GM19240 (cell line): ENCODE measurements around the gene C5orf46.
"Not testable (repeated sequence)": the region's sequence is repeated elsewhere in the genome, so short reads cannot be mapped to it uniquely, and the experiment has no call there.

ENCODE experiments used
- DNase-seq: peaks from one replicate; pipeline ENCODE4 v3.0.0; 2011; ENCODE audit warnings: low spot score; ENCODE audit not compliant: insufficient read length

The C5orf46 gene

GRCh38 chr5:147906326-147907095 lies at the start of gene C5orf46:
TSS of gene C5orf46 (minus strand) at chr5:147906538. CDS start at chr5:147906501, 37 bp downstream.
- DNase-seq, result no peak

DNA sequence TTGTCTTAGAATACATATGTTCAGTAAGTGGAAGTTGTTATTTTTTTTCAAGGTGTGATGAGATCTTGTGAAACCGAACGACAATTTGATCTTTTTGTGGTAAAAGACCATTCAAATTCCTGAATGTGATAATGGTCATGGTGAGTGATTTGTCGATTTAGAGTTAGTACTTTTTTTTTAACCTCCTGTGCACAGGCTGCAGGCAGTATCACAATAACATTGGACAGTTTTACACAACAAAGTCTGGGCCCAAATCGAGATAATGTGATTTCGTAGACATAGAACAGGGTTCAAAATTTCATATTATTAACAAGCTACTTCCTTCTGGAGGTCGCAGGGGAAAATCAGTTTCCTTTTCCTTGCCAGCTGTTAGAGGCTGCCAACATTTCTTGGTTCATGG lies 48.6 kb upstream of the C5orf46 start:
- DNase-seq, result no peak

GRCh38 chr5:147949711-147950573 lies 43.6 kb upstream of the C5orf46 start:
- peak; percentile 8 for DNase-seq

DNA sequence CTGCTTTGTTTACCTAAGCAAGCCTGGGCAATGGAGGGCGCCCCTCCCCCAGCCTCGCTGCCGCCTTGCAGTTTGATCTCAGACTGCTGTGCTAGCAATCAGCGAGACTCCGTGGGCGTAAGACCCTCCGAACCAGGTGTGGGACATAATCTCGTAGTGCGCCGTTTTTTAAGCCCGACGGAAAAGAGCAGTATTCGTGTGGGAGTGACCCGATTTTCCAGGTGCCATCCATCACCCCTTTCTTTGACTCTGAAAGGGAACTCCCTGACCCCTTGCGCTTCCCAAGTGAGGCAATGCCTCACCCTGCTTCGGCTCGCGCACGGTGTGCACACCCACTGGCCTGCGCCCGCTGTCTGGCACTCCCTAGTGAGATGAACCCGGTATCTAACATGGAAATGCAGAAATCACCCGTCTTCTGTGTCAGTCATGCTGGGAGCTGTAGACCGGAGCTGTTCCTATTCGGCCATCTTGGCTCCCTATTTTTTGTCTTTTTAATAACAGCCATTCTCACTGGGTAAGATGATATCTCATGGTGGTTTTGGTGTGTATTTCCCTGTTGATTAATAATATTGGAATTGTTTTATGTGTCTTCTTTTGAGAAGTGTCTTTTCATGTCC lies 40.4 kb upstream of the C5orf46 start:
- not testable (repeated sequence) for DNase-seq

- DNase-seq, result no peak
Observed at GRCh38 chr5:147939431-147940114, 33.2 kb upstream of the C5orf46 start.

DNA sequence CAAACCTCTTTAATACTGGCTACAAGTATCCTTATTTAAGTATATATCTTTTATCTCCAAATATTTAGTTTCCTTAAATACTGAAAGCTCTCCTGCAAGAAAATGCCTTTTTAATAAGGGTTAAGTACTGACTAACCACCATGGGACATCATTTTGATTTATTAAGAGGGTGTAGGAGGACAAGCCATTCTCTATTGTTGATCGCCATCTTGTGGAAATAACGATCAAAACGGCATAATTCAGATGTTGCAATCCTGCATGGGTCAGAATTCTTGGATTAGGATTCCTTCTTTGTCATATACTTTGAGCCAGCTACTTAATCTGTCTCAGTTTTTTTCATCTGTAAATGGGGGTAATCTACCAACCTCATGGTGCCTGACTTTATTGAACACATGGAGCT lies 28.7 kb upstream of the C5orf46 start:
- no peak for DNase-seq

GRCh38 chr5:147930769-147931168 lies 24.4 kb upstream of the C5orf46 start:
- no peak for DNase-seq

GRCh38 chr5:147927901-147928300 lies 21.6 kb upstream of the C5orf46 start:
- DNase-seq, result no peak

DNA sequence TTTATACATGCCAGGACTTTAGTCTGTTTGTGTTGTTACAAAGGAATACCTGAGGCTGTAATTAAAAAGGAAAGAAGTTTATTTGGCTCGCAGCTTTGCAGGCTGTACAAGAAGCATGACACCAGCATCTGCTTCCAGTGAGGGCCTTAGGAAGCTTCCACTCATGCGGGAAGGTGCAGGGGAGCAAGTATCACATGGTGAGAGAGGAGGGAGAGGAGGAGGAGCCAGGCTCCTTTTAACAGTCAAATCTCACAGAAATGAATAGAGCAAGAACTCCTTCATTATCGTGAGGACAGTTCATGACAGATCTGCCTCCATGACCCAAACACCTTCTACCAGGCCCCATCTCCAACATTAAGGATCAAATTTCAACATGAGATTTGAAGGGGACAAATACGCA lies 18.7 kb upstream of the C5orf46 start:
- no peak for DNase-seq

DNA sequence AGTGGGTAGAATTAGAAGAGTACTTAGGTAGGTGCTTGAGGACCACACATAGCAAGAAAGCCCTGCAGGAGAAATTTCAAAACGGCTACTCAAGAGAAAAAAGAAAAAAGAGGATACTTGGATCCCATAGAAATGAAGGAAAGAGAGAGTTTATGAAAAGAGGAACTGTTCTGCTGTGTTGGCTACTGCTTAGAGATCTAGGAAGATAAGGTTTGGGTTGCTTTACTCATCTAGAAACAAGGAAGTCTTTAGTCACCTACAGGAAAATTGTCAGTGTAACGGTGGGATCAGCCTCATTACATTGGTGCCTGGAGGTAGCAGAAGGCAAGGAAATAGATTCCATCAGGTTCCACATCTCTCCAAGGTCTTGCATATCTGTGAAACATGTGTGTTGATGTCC lies 14.8 kb upstream of the C5orf46 start:
- no peak for DNase-seq

GRCh38 chr5:147920420-147921030 lies 14.2 kb upstream of the C5orf46 start:
- no peak for DNase-seq

DNA sequence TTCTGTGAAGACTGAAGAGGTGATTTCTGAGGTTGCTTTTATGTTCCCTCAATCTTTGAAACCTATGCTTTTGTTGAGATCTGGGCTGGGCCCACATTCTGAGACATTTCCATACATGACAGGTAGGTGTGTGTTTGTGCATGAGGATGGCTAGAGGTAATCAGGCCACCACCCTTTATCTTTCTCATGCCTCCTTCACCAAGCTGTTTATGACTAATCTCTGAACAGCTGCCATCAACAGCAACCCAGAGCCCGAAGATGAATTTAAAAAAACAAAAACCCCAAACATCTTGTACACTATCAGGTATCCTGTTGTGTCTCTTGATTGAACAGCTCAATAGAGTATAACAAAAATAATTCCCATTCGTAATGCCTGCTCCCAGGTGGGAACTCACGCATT lies 12.6 kb upstream of the C5orf46 start:
- no peak for DNase-seq

GRCh38 chr5:147918101-147918685 lies 11.9 kb upstream of the C5orf46 start:
- no peak for DNase-seq

GRCh38 chr5:147913786-147914185 lies 7.4 kb upstream of the C5orf46 start:
- no peak for DNase-seq

- no peak for DNase-seq
Observed at GRCh38 chr5:147912011-147912410, 5.7 kb upstream of the C5orf46 start.

GRCh38 chr5:147911427-147911826 lies 5.1 kb upstream of the C5orf46 start:
- DNase-seq, result no peak

- no peak for DNase-seq
Observed at GRCh38 chr5:147904110-147904509, 2.2 kb downstream of the C5orf46 start.

- DNase-seq, result no peak
Observed at GRCh38 chr5:147902609-147903115, 3.7 kb downstream of the C5orf46 start.

- DNase-seq, result no peak
Observed at GRCh38 chr5:147901599-147902039, 4.7 kb downstream of the C5orf46 start.

- DNase-seq, result no peak
Observed at GRCh38 chr5:147898875-147899401, 7.4 kb downstream of the C5orf46 start.
